SU-DHL-6 (cell line): ENCODE data around the gene SCAMP5.

Experiments
- EZH2phosphoT487 ChIP-seq: fragments of 200-600 bp; sonication (generic), shearing (Covaris generic); conservative IDR thresholded peaks from 2 replicates; pipeline ENCODE4 v1.6.1; 2018; ENCODE audit warnings: mild to moderate bottlenecking, antibody characterized with exemption, low read length, moderate library complexity, mixed read lengths
- TF ChIP-seq, protein P1 (sequence below): fragments of 200-600 bp; sonication (generic); IDR thresholded peaks from one replicate; pipeline ENCODE4 v1.5.1; 2017; ENCODE audit warnings: antibody characterized with exemption, mild to moderate bottlenecking, low read length, moderate library complexity; ENCODE audit not compliant: insufficient read depth, poor library complexity, severe bottlenecking

DNA sequence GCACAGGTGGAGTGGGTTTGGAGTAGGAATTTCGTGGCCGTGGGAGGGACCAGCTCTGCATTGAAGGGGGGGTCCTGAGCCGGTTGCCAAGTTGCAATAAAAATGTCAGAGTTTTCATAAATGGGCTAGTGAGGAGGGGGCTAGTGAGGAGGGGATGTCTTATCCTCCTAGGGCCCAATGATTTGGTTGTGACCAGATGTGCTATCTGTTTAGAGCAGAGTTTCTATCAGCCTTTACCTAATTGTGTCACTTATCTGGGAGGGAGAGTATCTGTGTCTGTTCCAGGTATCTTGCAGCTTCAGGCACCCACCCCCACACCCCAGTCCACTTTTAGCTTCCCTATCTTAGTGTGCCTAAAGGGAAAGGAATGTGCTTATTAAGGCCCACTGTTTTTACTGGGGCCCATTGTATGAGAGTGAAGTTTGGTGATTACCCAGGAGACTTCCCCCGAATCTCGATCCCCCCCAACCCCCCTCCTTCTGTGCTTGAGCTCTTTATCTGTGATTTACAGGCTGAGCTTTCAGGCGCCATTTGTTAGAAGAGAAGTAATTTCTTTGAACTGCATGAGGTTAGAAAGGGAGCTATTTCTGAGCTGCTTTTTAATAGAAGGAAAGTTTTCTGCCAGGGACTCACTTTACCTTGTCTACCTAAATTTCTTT, 70.6 kb downstream of the SCAMP5 start:
- TF ChIP-seq, protein P1, sequence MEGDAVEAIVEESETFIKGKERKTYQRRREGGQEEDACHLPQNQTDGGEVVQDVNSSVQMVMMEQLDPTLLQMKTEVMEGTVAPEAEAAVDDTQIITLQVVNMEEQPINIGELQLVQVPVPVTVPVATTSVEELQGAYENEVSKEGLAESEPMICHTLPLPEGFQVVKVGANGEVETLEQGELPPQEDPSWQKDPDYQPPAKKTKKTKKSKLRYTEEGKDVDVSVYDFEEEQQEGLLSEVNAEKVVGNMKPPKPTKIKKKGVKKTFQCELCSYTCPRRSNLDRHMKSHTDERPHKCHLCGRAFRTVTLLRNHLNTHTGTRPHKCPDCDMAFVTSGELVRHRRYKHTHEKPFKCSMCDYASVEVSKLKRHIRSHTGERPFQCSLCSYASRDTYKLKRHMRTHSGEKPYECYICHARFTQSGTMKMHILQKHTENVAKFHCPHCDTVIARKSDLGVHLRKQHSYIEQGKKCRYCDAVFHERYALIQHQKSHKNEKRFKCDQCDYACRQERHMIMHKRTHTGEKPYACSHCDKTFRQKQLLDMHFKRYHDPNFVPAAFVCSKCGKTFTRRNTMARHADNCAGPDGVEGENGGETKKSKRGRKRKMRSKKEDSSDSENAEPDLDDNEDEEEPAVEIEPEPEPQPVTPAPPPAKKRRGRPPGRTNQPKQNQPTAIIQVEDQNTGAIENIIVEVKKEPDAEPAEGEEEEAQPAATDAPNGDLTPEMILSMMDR: no peak
- no peak for TF ChIP-seq EZH2phosphoT487
